BLaER1 treated with 17β-estradiol and CSF1 and Interleukin-3, amounts not matched to agents 10 nM and 100 nM (cell line): ENCODE measurements around the gene ZNF584.
A peak's percentile ranks its signal among the peaks of the same experiment; 100 is the strongest.

Experiments
- H3K27ac ChIP-seq, 11 experiments: shearing (Covaris generic); formaldehyde crosslinking; 2 replicates each; pipeline ENCODE4 v1.8.1; 2022
- H3K27me3 ChIP-seq, 11 experiments: shearing (Covaris generic); formaldehyde crosslinking; 2 replicates each; pipeline ENCODE4 v1.8.1; 2022
- H3K36me3 ChIP-seq, 11 experiments: shearing (Covaris generic); formaldehyde crosslinking; 2 replicates each; pipeline ENCODE4 v1.8.1; 2022
- H3K4me1 ChIP-seq, 10 experiments: shearing (Covaris generic); formaldehyde crosslinking; 2 replicates each; pipeline ENCODE4 v1.8.1; 2022
- H3K4me2 ChIP-seq, 11 experiments: shearing (Covaris generic); formaldehyde crosslinking; 2 replicates each; pipeline ENCODE4 v1.8.1; 2022
- H3K4me3 ChIP-seq, 10 experiments: shearing (Covaris generic); formaldehyde crosslinking; 2 replicates each; pipeline ENCODE4 v1.8.1; 2022
- H3K9ac ChIP-seq, 11 experiments: shearing (Covaris generic); formaldehyde crosslinking; 2 replicates each; pipeline ENCODE4 v1.8.1; 2022
- H3K9me3 ChIP-seq, 11 experiments: shearing (Covaris generic); formaldehyde crosslinking; replicated peaks in 1 of 11; 2 replicates each; pipeline ENCODE4 v1.8.1; 2022
- H4K20me1 ChIP-seq, 11 experiments: shearing (Covaris generic); formaldehyde crosslinking; 2 replicates each; pipeline ENCODE4 v1.8.1; 2022
- Cebpa-rat ChIP-seq, 11 experiments: shearing (Covaris generic); IDR thresholded peaks; 2 replicates each; pipeline ENCODE4 v1.8.1; 2022

The ZNF584 gene

GRCh38 chr19:58455306-58455705, 46.9 kb downstream of the ZNF584 start:
- Histone ChIP-seq H4K20me1 (peaks cover 0 to 10% (median 0%) of the 10 kb centered on the region in 11 experiments; a peak in 1 of 22 replicates), H3K36me3 (peaks cover 20 to 63% (median 37%) of the 10 kb centered on the region in 11 experiments), H3K9ac (no peak overlapping the region), H3K27ac (no peak overlapping the region), H3K9me3 (peaks cover under 1 to 6% (median 5%) of the 10 kb centered on the region in 11 experiments; a peak in 19 of 22 replicates), H3K4me3 (no peak overlapping the region), H3K4me2 (no peak overlapping the region), H3K4me1 (peaks cover 0 to 16% (median 9%) of the 10 kb centered on the region in 10 experiments; a peak in 14 of 20 replicates), H3K27me3 (peaks cover 0 to 10% (median 9%) of the 10 kb centered on the region in 11 experiments; a peak in 15 of 22 replicates)
- no peak for TF ChIP-seq Cebpa-rat (IDR thresholded peaks at IDR 0.05)

GRCh38 chr19:58456111-58456510, 47.7 kb downstream of the ZNF584 start:
- no peak for TF ChIP-seq Cebpa-rat (IDR thresholded peaks at IDR 0.05)
- H3K27ac ChIP-seq: no peak overlapping the region
- peaks cover 0 to 10% (median 0%) of the 10 kb centered on the region in 11 experiments; a peak in 1 of 22 replicates for H4K20me1 ChIP-seq
- H3K4me1 ChIP-seq: peaks cover 0 to 11% (median 8%) of the 10 kb centered on the region in 10 experiments; a peak in 14 of 20 replicates
- H3K27me3 ChIP-seq: peaks cover 0 to 2% (median 1%) of the 10 kb centered on the region in 11 experiments; a peak in 13 of 22 replicates
- H3K9ac ChIP-seq: no peak overlapping the region
- H3K9me3 ChIP-seq: no peaks in the 10 kb centered on the region; a peak in 1 of 22 replicates
- H3K36me3 ChIP-seq: peaks cover 20 to 63% (median 37%) of the 10 kb centered on the region in 11 experiments
- no peak overlapping the region for H3K4me3 ChIP-seq
- no peak overlapping the region for H3K4me2 ChIP-seq

DNA sequence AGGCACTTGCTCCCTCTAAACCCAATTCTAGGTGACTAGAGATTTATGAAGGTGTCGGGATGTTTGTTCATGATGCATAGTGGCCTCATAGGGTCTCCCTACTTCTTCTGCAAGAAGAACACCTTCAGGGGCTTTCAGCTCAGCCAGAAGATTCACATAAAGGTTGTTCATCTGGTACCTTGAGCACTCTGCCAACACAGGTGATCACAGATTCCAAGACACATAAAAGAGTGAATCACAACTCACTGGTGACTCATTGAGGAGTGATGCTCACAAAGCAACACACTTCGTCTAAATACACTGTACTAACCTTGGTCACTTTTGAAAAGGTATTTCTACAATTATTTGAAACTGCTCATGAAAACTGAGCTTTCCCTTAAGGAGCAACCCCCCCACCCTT, 51.6 kb downstream of the ZNF584 start:
- H3K36me3 ChIP-seq: peaks cover 13 to 44% (median 24%) of the 10 kb centered on the region in 11 experiments; a peak in 21 of 22 replicates
- H3K9ac ChIP-seq: no peak overlapping the region
- H4K20me1 ChIP-seq: no peaks in the 10 kb centered on the region; a peak in 1 of 22 replicates
- H3K4me3 ChIP-seq: no peak overlapping the region
- H3K27ac ChIP-seq: no peak overlapping the region
- H3K4me2 ChIP-seq: no peak overlapping the region
- peaks cover 0 to 11% (median 8%) of the 10 kb centered on the region in 10 experiments; a peak in 14 of 20 replicates for H3K4me1 ChIP-seq
- no peaks in the 10 kb centered on the region; a peak in 1 of 22 replicates for H3K9me3 ChIP-seq
- peaks cover 0 to 14% (median 9%) of the 10 kb centered on the region in 11 experiments; a peak in 13 of 22 replicates for H3K27me3 ChIP-seq
- TF ChIP-seq Cebpa-rat (IDR thresholded peaks at IDR 0.05): no peak

DNA sequence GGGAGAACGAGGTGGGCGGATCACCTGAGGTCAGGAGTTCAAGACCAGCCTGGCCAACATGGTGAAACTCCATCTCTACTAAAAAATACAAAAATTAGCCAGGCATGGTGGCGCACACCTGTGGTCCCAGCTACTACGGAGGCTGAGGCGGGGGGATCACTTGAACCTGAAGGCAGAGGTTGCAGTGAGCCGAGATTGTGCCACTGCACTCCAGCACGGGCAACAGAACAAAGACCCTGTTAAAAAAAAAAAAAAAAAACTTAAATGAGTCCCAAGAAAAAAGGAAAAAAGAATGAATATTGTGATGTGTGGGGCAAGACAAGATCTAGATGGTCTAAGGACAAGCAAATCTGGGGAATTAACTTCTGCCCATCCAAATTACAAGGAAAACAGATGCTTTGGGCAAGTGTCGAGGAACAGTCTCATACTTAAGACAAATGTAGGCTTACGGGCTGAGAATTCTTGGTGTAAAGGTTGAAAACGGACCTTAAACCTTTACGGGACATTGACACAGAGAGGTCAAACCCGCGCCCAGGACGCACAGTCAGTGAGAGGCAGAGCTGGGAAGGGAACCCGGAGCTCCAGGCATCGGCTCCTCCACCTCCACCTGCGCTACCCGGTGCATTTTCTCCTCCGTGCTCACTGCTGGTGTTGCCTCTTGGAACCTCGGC, 57.8 kb downstream of the ZNF584 start:
- H3K27me3 ChIP-seq: peaks cover 0 to 31% (median 24%) of the 10 kb centered on the region in 11 experiments; a peak in 18 of 22 replicates
- no peak overlapping the region for H3K27ac ChIP-seq
- peaks cover 0 to 6% (median 0%) of the 10 kb centered on the region in 11 experiments; a peak in 4 of 22 replicates for H3K9me3 ChIP-seq
- peaks cover 0 to 33% (median 23%) of the 10 kb centered on the region in 11 experiments; a peak in 20 of 22 replicates for H4K20me1 ChIP-seq
- peak overlapping the region; percentile 85 to 100 (median 97) for H3K4me3 ChIP-seq
- peaks cover 12 to 28% (median 17%) of the 10 kb centered on the region in 11 experiments; a peak in 20 of 22 replicates for H3K36me3 ChIP-seq
- TF ChIP-seq Cebpa-rat (IDR thresholded peaks at IDR 0.05): no peak
- peak overlapping the region; percentile 84 to 99 (median 93) for H3K4me2 ChIP-seq
- peaks cover 14 to 41% (median 29%) of the 10 kb centered on the region in 10 experiments for H3K4me1 ChIP-seq
- H3K9ac ChIP-seq: peak overlapping the region in 10 of 11 experiments; percentile 32 to 95 (median 88); a peak in 13 of 22 replicates

DNA sequence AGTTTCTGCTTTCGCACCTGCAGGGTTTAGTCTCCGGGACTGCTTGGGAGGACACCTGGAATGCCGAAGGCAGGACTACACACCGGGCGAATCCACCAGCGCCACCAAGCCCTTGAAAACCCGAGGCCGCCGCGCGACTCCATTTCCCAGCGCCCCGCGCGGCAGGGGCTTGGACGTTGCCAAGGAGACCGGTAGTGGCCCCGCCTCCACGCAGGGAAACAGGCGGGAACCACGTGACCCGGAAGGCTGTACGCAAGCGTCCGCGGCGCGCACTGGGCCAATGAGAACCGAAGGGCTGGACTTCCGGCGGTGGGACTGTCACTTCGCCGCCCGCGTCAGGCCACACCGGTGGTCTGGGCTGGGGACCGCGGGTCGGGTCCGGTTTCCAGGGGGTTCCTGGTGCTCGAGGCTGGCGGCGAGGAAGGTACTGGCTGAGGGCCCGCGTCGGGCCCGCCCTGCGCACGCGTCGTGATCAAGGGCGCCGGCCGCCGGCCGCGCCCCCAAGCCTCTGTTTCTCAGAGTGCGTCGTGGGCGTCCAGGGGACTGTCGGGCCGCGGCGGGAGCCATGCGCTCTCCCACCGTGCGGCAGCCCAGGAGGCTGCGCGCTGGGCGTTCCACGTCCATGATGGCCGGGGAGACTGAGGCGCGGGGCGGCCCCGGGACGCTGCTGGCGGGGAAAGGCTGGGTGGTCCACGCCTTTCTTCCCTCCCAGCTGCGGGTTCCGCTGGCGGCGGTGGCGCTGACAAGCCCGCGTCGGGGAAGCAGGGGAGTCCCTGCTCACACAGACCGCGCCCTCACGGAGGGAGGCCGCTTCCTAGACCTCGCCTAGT, 58.5 kb downstream of the ZNF584 start, which contains the start of gene ZNF324:
Gene ZNF324, plus strand, starts transcription at position 321 of the 830 bp plus-strand sequence. CDS start 2,106 bp downstream, outside the sequence.
- peaks cover 0 to 38% (median 24%) of the 10 kb centered on the region in 11 experiments; a peak in 20 of 22 replicates for H4K20me1 ChIP-seq
- peaks cover 14 to 41% (median 29%) of the 10 kb centered on the region in 10 experiments for H3K4me1 ChIP-seq
- H3K27me3 ChIP-seq: peaks cover 0 to 31% (median 24%) of the 10 kb centered on the region in 11 experiments; a peak in 18 of 22 replicates
- H3K9me3 ChIP-seq: peaks cover 0 to 6% (median 0%) of the 10 kb centered on the region in 11 experiments; a peak in 4 of 22 replicates
- H3K4me3 ChIP-seq: peak within 1 kb of the TSS; percentile 85 to 100 (median 97)
- peak within 1 kb of the TSS; percentile 85 to 99 (median 93) for H3K4me2 ChIP-seq
- no peak for TF ChIP-seq Cebpa-rat (IDR thresholded peaks at IDR 0.05)
- H3K9ac ChIP-seq: peak within 1 kb of the TSS; percentile 80 to 95 (median 87)
- peak within 1 kb of the TSS; percentile 62 to 83 (median 75) for H3K27ac ChIP-seq
- H3K36me3 ChIP-seq: peaks cover 17 to 34% (median 23%) of the 10 kb centered on the region in 11 experiments
